Measurements from ENCODE around the gene CREBBP.

Gene CREBBP

GRCh38 chr16:3829631-3830536 is 50.6 kb downstream of the CREBBP start:
- in situ Hi-C loops (cut with HindIII; ENCODE audit: low sequenced_read_pairs): no loop called here

- in situ Hi-C loops (cut with HindIII; ENCODE audit: low sequenced_read_pairs): no loop called here
These were observed 54.6 kb downstream of the CREBBP start for GRCh38 chr16:3825940-3826339.

- in situ Hi-C loops (cut with HindIII; ENCODE audit: low sequenced_read_pairs): no loop called here
These were observed 55.4 kb downstream of the CREBBP start for GRCh38 chr16:3825103-3825502.

DNA sequence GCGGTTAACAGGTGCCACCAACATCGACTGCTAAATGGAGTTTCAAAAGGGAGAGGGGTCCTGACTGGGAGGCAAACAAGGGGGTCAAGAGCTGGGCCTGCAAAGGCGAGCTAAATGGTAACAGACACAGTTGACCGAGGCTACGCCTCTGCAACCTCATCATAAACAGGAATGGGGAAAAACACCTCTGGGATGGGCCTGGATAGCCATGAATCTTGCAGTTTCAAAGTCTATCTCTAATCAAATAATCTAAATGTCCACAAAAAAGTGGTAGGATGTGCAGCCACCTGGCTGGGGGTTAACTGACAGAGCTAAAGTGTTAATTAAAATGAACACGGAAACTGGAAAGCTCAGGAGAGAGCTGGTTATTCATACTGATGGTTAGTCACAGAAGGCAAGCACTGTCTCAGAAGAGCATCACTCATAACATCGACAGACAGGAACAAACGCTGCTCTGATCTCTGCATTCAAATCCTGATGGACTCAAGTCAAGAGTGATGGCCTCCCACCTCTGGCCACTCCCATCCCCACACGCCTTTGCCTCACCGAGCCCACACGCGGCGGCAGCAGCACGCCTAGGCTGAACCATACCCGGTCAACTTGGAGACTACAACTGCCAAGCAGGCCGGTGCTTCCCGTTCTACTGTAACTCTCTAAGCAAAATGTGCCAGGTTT is 56.3 kb downstream of the CREBBP start:
- in situ Hi-C loops (cut with HindIII; ENCODE audit: low sequenced_read_pairs): no loop called here

GRCh38 chr16:3823427-3823826 is 57.1 kb downstream of the CREBBP start:
- in situ Hi-C loops (cut with HindIII; ENCODE audit: low sequenced_read_pairs): no loop called here

DNA sequence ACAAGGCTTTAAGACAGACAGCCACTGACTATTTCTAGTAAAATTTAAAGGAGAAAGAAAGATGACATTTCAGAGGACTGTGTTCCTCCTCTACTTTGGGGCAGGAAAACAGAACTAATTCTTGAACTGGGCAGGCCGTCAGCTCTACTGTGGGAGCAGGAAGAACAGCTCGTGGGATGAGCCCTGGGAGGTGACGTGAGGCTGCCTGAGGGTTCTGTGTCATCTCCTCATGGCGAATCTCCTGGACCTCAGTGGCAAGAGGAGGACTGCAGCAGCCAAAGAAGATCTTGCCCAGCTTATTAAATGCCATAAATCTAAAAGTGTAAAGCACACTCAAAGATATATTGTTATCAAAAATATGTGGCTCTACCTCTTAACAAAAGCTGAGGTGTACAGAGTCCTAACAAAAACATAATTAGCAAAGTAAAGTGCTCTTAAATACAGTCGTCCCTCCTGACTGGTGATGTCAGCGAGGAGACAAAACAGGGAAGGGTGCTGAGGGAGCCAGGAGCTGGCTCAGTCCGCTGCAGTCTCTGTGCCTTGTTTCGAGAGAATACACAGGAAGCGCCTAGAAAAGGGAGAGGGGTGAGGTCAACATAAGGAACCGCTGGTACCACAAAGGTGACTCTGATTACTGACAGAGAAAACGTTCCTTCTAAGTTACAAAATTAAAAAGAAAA is 58.0 kb downstream of the CREBBP start:
- in situ Hi-C loops (cut with HindIII; ENCODE audit: low sequenced_read_pairs): no loop called here

DNA sequence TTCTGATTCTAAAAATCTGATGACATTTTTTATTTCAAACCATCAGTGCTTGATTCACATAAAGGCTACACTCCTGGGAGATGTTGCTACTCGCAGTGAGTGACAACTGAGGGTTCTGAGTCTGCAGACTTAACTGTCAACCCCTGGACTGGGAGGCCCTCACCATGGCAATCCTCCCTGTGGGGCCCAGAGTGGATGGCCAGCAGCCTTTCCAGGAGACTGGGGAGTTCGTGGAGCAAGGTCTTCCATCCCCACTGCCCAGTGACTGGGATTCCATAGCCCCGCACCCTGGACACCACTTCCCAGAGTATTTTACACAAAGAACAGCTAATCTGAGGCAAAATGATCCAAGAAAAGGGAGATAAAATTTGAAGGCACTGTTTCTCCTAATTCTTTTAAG is 59.3 kb downstream of the CREBBP start:
- in situ Hi-C loops (cut with HindIII; ENCODE audit: low sequenced_read_pairs): no loop called here

DNA sequence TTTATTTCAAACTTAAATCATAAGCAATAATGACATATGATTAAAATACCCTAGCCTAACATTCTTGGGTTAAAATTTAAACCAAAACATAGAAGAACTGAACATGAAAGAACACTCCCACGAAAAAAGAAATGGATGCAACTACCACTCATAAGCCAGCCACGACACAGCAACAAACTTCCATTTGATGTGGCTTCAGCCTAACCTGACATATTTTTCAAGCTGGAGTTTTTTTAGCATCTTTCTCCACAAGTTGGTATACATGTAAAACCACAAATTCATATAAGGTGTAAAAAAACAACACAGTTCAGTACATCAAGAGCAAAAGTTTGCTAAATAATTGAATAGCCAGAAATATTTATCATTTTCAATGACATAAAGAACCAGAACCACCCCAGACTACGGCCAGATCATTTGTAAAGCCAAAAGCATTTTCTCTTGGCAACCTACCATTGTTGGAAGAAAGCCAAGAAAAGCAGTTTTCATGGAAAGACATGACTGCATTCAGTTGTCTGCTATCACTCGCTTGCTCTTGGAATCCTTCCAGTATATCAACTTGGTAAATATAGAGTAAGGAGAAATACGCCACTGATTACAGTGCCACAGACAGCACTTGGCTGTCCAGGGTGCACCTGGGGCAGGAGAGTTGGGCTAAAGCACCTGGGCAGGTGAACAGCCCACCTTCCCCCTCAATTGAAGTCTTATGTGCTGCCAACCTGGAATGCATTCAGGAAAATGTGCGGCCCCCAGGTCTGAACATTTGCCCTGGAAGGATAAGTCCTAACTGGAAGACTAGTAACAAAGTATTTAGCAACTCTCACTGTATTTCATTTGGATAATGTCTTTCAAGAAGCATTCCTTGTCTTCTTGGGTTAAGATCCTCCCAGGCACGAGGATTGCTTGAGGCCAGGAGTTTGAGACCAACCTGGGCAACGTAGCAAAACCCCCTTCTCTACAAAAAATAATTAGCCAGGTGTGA is 60.5 kb downstream of the CREBBP start:
- in situ Hi-C loops (cut with HindIII; ENCODE audit: low sequenced_read_pairs): no loop called here

- in situ Hi-C loops (cut with HindIII; ENCODE audit: low sequenced_read_pairs): no loop called here
These were observed 61.4 kb downstream of the CREBBP start for GRCh38 chr16:3819175-3819527.

GRCh38 chr16:3816326-3816725 is 64.2 kb downstream of the CREBBP start:
- in situ Hi-C loops (cut with HindIII; ENCODE audit: low sequenced_read_pairs): no loop called here

DNA sequence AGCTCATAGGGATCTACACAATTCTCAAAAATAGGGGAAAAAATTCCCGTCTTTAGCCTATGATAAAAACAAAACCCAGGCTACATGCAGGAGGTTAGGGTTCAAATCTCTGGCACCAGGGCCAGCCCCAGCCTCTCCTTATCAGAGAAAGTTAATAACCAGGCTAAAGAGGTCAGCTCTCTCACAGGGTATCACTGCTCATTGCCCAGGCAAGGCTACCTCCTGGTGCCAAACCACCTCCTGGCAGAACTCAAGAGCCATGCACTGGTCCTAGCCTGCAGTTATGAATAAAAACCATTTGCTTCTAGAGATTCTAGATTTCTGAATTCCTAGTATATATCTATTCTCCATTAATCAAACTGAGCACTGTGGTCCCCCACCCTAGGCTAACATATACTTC is 65.8 kb downstream of the CREBBP start:
- in situ Hi-C loops (cut with HindIII; ENCODE audit: low sequenced_read_pairs): no loop called here

GRCh38 chr16:3812469-3813172 is 67.9 kb downstream of the CREBBP start:
- in situ Hi-C loops (cut with HindIII; ENCODE audit: low sequenced_read_pairs): no loop called here

- in situ Hi-C loops (cut with HindIII; ENCODE audit: low sequenced_read_pairs): no loop called here
These were observed 69.7 kb downstream of the CREBBP start for GRCh38 chr16:3810818-3811217.

DNA sequence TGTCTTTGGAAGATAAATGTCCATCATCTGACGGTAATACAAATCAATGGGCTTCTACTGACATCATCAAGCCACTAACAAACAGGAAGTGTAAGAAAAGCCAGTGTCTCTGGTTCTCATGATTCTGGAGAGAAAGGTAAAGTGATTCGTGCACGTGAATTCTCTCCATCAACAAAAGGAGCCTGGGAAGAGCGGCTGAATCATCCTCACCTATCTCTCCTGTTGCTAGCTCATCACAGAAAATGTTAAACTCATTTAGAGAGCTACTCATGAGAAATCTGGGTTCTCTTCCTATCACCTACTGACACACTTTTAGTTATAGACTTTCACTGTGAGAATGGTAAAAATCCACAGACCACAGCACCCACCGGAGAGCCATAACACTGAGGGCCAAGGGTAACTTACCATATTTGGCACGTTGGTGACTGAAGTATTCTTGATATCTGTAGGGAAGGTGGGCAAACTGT is 70.3 kb downstream of the CREBBP start:
- in situ Hi-C loops (cut with HindIII; ENCODE audit: low sequenced_read_pairs): no loop called here

GRCh38 chr16:3808308-3809063 is 72.0 kb downstream of the CREBBP start:
- in situ Hi-C loops (cut with HindIII; ENCODE audit: low sequenced_read_pairs): no loop called here

DNA sequence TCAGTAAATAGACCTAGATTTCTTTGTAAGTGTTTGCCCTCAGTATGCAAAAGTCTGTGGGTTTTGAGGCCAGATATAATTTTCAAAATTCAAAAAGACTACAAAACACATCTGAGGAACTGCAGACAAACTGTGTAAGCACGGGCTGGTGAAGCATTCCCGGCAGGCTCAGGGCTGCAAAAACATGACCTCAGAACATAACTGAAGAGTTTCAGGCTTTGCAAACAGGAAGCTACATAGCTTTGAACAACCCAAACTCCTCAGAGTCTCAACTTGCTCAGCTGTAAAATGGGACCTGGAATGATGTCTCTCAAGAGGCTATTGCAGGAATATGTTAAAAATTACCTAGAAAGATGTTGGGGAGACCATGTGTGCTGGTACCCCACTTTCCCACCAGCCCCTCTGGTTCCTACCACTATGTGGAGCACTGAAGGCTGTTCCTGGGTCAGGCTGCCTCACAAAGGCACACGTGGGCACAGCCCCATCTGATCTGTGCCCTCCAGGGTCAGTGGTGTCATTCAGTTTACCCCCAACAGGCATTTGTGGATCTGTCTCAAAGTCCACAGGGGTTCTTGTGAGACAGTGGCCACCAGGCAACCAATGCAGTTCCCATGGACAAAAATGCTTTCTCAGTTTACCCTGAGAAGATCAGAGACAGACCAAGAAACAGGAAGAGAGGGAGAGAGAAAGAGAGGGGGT is 72.9 kb downstream of the CREBBP start:
- in situ Hi-C loops (cut with HindIII; ENCODE audit: low sequenced_read_pairs): no loop called here

DNA sequence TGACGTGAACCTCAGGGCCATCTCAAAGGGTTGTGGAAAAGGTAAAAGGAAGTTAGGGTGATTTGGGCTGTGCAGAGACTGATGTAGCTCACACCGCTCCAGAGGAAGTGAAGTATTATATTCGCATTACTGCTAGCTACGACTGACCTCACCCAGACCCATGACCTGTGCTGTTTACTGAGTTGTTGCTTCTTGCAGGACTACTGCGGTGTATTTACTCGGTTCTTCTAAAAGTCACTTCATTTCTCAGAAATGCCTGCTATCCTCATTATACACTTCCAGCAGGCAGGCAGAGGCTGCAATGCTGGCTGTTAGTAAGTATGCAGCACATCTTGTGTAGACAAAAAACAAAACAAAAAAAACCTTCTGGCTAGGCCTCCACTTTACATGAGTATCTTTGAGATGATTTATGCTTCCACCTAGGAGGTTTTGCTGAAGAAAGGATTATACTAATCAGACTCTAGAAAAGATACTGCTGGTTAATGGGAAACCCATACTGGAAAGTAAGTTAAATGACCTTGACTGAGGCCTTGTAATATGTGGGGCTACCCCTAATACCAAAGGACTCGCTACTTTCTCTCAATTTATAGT is 76.0 kb downstream of the CREBBP start:
- in situ Hi-C loops (cut with HindIII; ENCODE audit: low sequenced_read_pairs): no loop called here

Measured in DLD1 (cell line).